WTC11 (cell line): Measurements from ENCODE around the gene BCL7A. TPM values are rescaled to one million over a fixed set of nuclear protein-coding genes. Genes with fewer than 3 reads are reported as not detected.

ENCODE experiments used
- ATAC-seq: fragments of 200-7000 bp; cut with Tn5 transposase; 2 replicates; pipeline ENCODE4 v1.10.0; 2021; ENCODE audit warnings: mild to moderate bottlenecking, moderate library complexity
- CTCF ChIA-PET: fragments of 300-600 bp; sonication (Branson Sonifier 250); formaldehyde crosslinking; loops from one replicate; lab custom pipeline; 2021; ENCODE audit warnings: antibody characterized with exemption; lab: Charles Lee
- POLR2A ChIA-PET: fragments of 350-600 bp; sonication (Branson Sonifier 250); formaldehyde crosslinking; loops from one replicate; lab custom pipeline; 2021; ENCODE audit warnings: antibody characterized with exemption; lab: Charles Lee
- DNase-seq: peaks from one replicate; pipeline ENCODE4 v3.0.0; 2021; ENCODE audit warnings: low spot score
- H3K27ac Mint-ChIP-seq: 2 replicates; pipeline ENCODE4 v1.8.0; 2021; ENCODE audit warnings: mixed read lengths
- H3K27me3 Mint-ChIP-seq: 2 replicates; pipeline ENCODE4 v1.8.0; 2021; ENCODE audit warnings: low read depth, mild to moderate bottlenecking, moderate library complexity, mixed read lengths
- H3K36me3 Mint-ChIP-seq: 2 replicates; pipeline ENCODE4 v1.8.0; 2021; ENCODE audit warnings: mixed read lengths
- H3K4me1 Mint-ChIP-seq: 2 replicates; pipeline ENCODE4 v1.8.0; 2022; ENCODE audit warnings: mixed read lengths
- H3K4me3 Mint-ChIP-seq: 2 replicates; pipeline ENCODE4 v1.8.0; 2021; ENCODE audit warnings: mild to moderate bottlenecking, moderate library complexity, mixed read lengths
- H3K9me3 Mint-ChIP-seq: 2 replicates; pipeline ENCODE4 v1.8.0; 2021; ENCODE audit warnings: mixed read lengths
- ATF1 ChIP-seq: sonication (generic); formaldehyde crosslinking; IDR thresholded peaks from 2 replicates; pipeline ENCODE4 v1.8.1; 2023; ENCODE audit warnings: mild to moderate bottlenecking, moderate library complexity, missing genetic modification reagents
- CREM ChIP-seq: sonication (generic); formaldehyde crosslinking; IDR thresholded peaks from 2 replicates; pipeline ENCODE4 v1.8.1; 2022; ENCODE audit warnings: mild to moderate bottlenecking, missing genetic modification reagents, moderate library complexity
- ELF4 ChIP-seq: sonication (generic); formaldehyde crosslinking; IDR thresholded peaks from 2 replicates; pipeline ENCODE4 v1.8.1; 2022; ENCODE audit warnings: low read depth, mild to moderate bottlenecking, moderate library complexity, missing genetic modification reagents
- ESRRA ChIP-seq: sonication (generic); formaldehyde crosslinking; IDR thresholded peaks from 2 replicates; pipeline ENCODE4 v1.8.1; 2022; ENCODE audit warnings: mild to moderate bottlenecking, missing genetic modification reagents, borderline replicate concordance
- ETV6 ChIP-seq: sonication (generic); formaldehyde crosslinking; IDR thresholded peaks from 2 replicates; pipeline ENCODE4 v1.8.1; 2022; ENCODE audit warnings: mild to moderate bottlenecking, missing genetic modification reagents
- NFE2L1 ChIP-seq: sonication (generic); formaldehyde crosslinking; IDR thresholded peaks from 2 replicates; pipeline ENCODE4 v1.8.1; 2023; ENCODE audit warnings: missing genetic modification reagents
- NR1H2 ChIP-seq: sonication (generic); formaldehyde crosslinking; IDR thresholded peaks from 2 replicates; pipeline ENCODE4 v1.9.0; 2021; ENCODE audit warnings: mild to moderate bottlenecking, moderate library complexity, missing genetic modification reagents
- RELA ChIP-seq: sonication (generic); formaldehyde crosslinking; IDR thresholded peaks from 2 replicates; pipeline ENCODE4 v1.8.1; 2022; ENCODE audit warnings: missing genetic modification reagents, mild to moderate bottlenecking, borderline replicate concordance
- SOX15 ChIP-seq: fragments of 250-450 bp; sonication (Bioruptor Pico); IDR thresholded peaks from 2 replicates; pipeline ENCODE4 v1.9.0; 2021; ENCODE audit warnings: mild to moderate bottlenecking
- ZNF219 ChIP-seq: sonication (generic); formaldehyde crosslinking; IDR thresholded peaks from 2 replicates; pipeline ENCODE4 v1.8.0; 2023; ENCODE audit warnings: missing genetic modification reagents, mild to moderate bottlenecking, borderline replicate concordance
- ZNF232 ChIP-seq: sonication (generic); formaldehyde crosslinking; IDR thresholded peaks from 2 replicates; pipeline ENCODE4 v1.8.0; 2022; ENCODE audit warnings: mild to moderate bottlenecking, missing genetic modification reagents
- ZNF317 ChIP-seq: sonication (generic); formaldehyde crosslinking; IDR thresholded peaks from 2 replicates; pipeline ENCODE4 v1.8.1; 2023; ENCODE audit warnings: low read depth, mild to moderate bottlenecking, moderate library complexity, missing genetic modification reagents, borderline replicate concordance
- ZNF423 ChIP-seq: fragments of 250-450 bp; sonication (Bioruptor Pico); IDR thresholded peaks from 2 replicates; pipeline ENCODE4 v2.1.2; 2022; ENCODE audit warnings: mild to moderate bottlenecking, moderate library complexity
- total RNA-seq: library from RNA; stranded (reverse); gene quantifications from 3 replicates; pipeline ENCODE4 v1.2.3, GENCODE V29; 2021
- TF ChIP-seq, protein P1 (sequence below): fragments of 250-450 bp; sonication (Bioruptor Pico); IDR thresholded peaks from 2 replicates; pipeline ENCODE4 v1.8.0; 2021; ENCODE audit warnings: mild to moderate bottlenecking
- TF ChIP-seq, protein P2 (sequence below): sonication (generic); formaldehyde crosslinking; IDR thresholded peaks from 2 replicates; pipeline ENCODE4 v1.8.1; 2023; ENCODE audit warnings: mild to moderate bottlenecking, moderate library complexity, missing genetic modification reagents
- TF ChIP-seq, protein P3 (sequence below): sonication (generic); formaldehyde crosslinking; IDR thresholded peaks from 2 replicates; pipeline ENCODE4 v1.8.0; 2022; ENCODE audit warnings: mild to moderate bottlenecking, missing genetic modification reagents
- TF ChIP-seq, protein P4 (sequence below): sonication (generic); formaldehyde crosslinking; IDR thresholded peaks from 2 replicates; pipeline ENCODE4 v1.8.1; 2023; ENCODE audit warnings: mild to moderate bottlenecking, missing genetic modification reagents
- TF ChIP-seq, protein P5 (sequence below): sonication (generic); formaldehyde crosslinking; IDR thresholded peaks from 2 replicates; pipeline ENCODE4 v1.8.1; 2022; ENCODE audit warnings: low read depth, missing genetic modification reagents, borderline replicate concordance
- TF ChIP-seq, protein P6 (sequence below): sonication (generic); formaldehyde crosslinking; IDR thresholded peaks from 2 replicates; pipeline ENCODE4 v1.8.0; 2022; ENCODE audit warnings: mild to moderate bottlenecking, missing genetic modification reagents
- TF ChIP-seq, protein P7 (sequence below): sonication (generic); formaldehyde crosslinking; IDR thresholded peaks from 2 replicates; pipeline ENCODE4 v1.8.1; 2022; ENCODE audit warnings: mild to moderate bottlenecking, moderate library complexity, missing genetic modification reagents
- TF ChIP-seq, protein P8 (sequence below): fragments of 200-600 bp; IDR thresholded peaks from 2 replicates; pipeline ENCODE4 v1.8.0; 2022; ENCODE audit warnings: antibody characterized with exemption
- TF ChIP-seq, protein P9 (sequence below): fragments of 250-450 bp; sonication (Bioruptor Pico); IDR thresholded peaks from 2 replicates; pipeline ENCODE4 v1.9.0; 2021; ENCODE audit warnings: moderate library complexity, mild to moderate bottlenecking, inconsistent platforms, borderline replicate concordance

The BCL7A gene
- total RNA-seq, 1 experiment from 2014 or later, result 19.7 TPM

DNA sequence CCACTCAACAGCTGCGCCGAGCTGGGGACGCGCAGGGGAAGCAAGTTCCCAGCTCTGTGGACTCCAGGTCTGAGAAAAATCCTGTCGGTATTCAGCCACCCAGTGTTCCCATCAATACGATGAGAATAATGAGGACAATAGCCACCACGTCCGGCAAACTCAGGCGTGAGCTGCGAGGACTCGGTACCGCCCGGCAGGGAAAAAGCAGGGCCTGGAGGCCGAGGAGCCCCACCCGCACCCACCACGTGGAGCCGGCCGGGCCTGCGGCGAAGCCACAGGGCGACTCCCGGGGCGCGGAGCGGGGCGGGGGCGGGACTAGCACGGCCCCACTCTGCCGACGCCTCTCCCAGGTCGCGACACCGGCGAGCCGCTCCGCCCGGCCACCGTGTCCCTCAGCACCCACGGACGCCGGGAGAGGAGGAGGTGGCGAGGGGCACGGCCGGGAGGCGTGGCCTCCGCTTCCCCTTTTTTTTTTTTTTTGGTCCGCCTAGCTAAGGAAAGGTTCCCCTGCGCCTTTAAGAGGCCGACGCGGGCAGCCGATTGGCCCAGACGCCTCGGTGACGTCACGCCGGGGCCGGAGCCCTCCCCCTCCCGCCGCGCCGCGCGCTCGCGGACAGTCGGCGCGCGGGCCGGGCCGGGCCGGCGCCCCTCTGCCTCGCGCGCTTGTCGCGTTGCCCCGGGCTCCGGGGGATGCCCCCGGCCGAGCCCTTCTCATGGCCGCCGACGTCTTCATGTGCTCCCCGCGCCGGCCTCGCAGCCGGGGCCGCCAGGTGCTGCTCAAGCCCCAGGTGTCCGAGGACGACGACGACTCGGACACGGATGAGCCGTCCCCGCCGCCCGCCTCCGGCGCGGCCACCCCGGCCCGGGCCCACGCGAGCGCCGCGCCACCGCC is 56.7 kb downstream of the BCL7A start, which contains the start of gene MLXIP (continued):
- peak; percentile 85; the same call in 1 of the 2 replicates for TF ChIP-seq ELF4 (CRISPR knock-in tag)
- peak; percentile 75 for TF ChIP-seq RELA
- TF ChIP-seq ZNF232 (CRISPR knock-in tag), result 0 out of 2 replicates have a peak, but pooled peaks have one; percentile 71
- TF ChIP-seq ETV6 (CRISPR knock-in tag), result 0 out of 2 replicates have a peak, but pooled peaks have one; percentile 34
- TF ChIP-seq, protein P1, sequence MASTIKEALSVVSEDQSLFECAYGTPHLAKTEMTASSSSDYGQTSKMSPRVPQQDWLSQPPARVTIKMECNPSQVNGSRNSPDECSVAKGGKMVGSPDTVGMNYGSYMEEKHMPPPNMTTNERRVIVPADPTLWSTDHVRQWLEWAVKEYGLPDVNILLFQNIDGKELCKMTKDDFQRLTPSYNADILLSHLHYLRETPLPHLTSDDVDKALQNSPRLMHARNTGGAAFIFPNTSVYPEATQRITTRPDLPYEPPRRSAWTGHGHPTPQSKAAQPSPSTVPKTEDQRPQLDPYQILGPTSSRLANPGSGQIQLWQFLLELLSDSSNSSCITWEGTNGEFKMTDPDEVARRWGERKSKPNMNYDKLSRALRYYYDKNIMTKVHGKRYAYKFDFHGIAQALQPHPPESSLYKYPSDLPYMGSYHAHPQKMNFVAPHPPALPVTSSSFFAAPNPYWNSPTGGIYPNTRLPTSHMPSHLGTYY (CRISPR knock-in tag), result no peak
- TF ChIP-seq ZNF423 (CRISPR knock-in tag), result no peak

DNA sequence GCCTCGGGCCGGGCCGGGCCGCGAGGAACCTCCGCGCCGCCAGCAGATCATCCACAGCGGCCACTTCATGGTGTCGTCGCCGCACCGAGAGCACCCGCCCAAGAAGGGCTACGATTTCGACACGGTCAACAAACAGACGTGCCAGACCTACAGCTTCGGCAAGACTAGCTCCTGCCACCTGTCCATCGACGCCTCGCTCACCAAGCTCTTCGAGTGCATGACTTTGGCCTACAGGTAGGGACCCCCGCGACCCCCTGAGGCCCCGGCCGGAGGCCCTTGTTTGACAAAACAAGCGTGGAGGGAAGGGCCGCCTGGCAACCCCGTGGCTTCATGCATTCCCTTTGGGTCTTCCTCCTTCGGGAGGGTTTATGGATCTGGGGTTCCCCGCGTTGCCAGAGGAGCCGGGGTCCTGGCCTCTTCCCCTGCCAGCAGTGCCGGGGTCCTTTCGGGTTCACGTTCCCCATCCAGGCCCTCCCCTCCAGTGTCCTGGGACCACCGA is 57.4 kb downstream of the BCL7A start:
- no peak for DNase-seq
- peak; percentile 16 for ATAC-seq
- no peaks in the 10 kb centered on the region for H3K9me3 Mint-ChIP-seq
- no peak overlapping the region for H3K27ac Mint-ChIP-seq
- H3K4me1 Mint-ChIP-seq, result peaks cover 31% of the 10 kb centered on the region
- H3K27me3 Mint-ChIP-seq, result peaks cover 8% of the 10 kb centered on the region
- peaks cover 5% of the 10 kb centered on the region for H3K36me3 Mint-ChIP-seq
- POLR2A ChIA-PET, result interaction anchor here (1.5 kb wide), 2 partner anchors 15 to 252 kb away, joined by 3 to 8 read pairs; no protein-coding TSS in a partner anchor
- peak overlapping the region; percentile 87 for H3K4me3 Mint-ChIP-seq
- CTCF ChIA-PET, result interaction anchor here (0.9 to 3.4 kb wide), 6 partner anchors 9 to 191 kb away, joined by 3 to 12 read pairs (median 9); partner anchors contain the start of genes CFAP251 and PSMD9
- TF ChIP-seq, protein P2, sequence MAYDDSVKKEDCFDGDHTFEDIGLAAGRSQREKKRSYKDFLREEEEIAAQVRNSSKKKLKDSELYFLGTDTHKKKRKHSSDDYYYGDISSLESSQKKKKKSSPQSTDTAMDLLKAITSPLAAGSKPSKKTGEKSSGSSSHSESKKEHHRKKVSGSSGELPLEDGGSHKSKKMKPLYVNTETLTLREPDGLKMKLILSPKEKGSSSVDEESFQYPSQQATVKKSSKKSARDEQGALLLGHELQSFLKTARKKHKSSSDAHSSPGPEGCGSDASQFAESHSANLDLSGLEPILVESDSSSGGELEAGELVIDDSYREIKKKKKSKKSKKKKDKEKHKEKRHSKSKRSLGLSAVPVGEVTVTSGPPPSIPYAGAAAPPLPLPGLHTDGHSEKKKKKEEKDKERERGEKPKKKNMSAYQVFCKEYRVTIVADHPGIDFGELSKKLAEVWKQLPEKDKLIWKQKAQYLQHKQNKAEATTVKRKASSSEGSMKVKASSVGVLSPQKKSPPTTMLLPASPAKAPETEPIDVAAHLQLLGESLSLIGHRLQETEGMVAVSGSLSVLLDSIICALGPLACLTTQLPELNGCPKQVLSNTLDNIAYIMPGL (CRISPR knock-in tag), result peak; percentile 30; the same call in 1 of the 2 replicates
- TF ChIP-seq NFE2L1 (0 out of 2 replicates have a peak, but pooled peaks have one; percentile 81), ZNF219 (no peak), ESRRA (CRISPR knock-in tag) (0 out of 2 replicates have a peak, but pooled peaks have one; percentile 36), NR1H2 (no peak), CREM (CRISPR knock-in tag) (no peak), ZNF317 (peak; percentile 57; the same call in 1 of the 2 replicates), ATF1 (CRISPR knock-in tag) (0 out of 2 replicates have a peak, but pooled peaks have one; percentile 34), SOX15 (no peak), ELF4 (CRISPR knock-in tag) (no peak)
- TF ChIP-seq, protein P3, sequence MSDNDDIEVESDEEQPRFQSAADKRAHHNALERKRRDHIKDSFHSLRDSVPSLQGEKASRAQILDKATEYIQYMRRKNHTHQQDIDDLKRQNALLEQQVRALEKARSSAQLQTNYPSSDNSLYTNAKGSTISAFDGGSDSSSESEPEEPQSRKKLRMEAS (CRISPR knock-in tag), result peak; percentile 74; the same call in 1 of the 2 replicates
- TF ChIP-seq, protein P4, sequence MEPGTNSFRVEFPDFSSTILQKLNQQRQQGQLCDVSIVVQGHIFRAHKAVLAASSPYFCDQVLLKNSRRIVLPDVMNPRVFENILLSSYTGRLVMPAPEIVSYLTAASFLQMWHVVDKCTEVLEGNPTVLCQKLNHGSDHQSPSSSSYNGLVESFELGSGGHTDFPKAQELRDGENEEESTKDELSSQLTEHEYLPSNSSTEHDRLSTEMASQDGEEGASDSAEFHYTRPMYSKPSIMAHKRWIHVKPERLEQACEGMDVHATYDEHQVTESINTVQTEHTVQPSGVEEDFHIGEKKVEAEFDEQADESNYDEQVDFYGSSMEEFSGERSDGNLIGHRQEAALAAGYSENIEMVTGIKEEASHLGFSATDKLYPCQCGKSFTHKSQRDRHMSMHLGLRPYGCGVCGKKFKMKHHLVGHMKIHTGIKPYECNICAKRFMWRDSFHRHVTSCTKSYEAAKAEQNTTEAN, result peak; percentile 81; the same call in 1 of the 2 replicates
- TF ChIP-seq, protein P5, sequence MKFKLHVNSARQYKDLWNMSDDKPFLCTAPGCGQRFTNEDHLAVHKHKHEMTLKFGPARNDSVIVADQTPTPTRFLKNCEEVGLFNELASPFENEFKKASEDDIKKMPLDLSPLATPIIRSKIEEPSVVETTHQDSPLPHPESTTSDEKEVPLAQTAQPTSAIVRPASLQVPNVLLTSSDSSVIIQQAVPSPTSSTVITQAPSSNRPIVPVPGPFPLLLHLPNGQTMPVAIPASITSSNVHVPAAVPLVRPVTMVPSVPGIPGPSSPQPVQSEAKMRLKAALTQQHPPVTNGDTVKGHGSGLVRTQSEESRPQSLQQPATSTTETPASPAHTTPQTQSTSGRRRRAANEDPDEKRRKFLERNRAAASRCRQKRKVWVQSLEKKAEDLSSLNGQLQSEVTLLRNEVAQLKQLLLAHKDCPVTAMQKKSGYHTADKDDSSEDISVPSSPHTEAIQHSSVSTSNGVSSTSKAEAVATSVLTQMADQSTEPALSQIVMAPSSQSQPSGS (CRISPR knock-in tag), result 0 out of 2 replicates have a peak, but pooled peaks have one; percentile 52
- TF ChIP-seq, protein P6, sequence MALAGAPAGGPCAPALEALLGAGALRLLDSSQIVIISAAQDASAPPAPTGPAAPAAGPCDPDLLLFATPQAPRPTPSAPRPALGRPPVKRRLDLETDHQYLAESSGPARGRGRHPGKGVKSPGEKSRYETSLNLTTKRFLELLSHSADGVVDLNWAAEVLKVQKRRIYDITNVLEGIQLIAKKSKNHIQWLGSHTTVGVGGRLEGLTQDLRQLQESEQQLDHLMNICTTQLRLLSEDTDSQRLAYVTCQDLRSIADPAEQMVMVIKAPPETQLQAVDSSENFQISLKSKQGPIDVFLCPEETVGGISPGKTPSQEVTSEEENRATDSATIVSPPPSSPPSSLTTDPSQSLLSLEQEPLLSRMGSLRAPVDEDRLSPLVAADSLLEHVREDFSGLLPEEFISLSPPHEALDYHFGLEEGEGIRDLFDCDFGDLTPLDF (CRISPR knock-in tag), result no peak
- TF ChIP-seq, protein P7, sequence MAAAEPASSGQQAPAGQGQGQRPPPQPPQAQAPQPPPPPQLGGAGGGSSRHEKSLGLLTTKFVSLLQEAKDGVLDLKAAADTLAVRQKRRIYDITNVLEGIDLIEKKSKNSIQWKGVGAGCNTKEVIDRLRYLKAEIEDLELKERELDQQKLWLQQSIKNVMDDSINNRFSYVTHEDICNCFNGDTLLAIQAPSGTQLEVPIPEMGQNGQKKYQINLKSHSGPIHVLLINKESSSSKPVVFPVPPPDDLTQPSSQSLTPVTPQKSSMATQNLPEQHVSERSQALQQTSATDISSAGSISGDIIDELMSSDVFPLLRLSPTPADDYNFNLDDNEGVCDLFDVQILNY, result 0 out of 2 replicates have a peak, but pooled peaks have one; percentile 25
- TF ChIP-seq, protein P8, sequence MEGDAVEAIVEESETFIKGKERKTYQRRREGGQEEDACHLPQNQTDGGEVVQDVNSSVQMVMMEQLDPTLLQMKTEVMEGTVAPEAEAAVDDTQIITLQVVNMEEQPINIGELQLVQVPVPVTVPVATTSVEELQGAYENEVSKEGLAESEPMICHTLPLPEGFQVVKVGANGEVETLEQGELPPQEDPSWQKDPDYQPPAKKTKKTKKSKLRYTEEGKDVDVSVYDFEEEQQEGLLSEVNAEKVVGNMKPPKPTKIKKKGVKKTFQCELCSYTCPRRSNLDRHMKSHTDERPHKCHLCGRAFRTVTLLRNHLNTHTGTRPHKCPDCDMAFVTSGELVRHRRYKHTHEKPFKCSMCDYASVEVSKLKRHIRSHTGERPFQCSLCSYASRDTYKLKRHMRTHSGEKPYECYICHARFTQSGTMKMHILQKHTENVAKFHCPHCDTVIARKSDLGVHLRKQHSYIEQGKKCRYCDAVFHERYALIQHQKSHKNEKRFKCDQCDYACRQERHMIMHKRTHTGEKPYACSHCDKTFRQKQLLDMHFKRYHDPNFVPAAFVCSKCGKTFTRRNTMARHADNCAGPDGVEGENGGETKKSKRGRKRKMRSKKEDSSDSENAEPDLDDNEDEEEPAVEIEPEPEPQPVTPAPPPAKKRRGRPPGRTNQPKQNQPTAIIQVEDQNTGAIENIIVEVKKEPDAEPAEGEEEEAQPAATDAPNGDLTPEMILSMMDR, result no peak
- TF ChIP-seq, protein P9, sequence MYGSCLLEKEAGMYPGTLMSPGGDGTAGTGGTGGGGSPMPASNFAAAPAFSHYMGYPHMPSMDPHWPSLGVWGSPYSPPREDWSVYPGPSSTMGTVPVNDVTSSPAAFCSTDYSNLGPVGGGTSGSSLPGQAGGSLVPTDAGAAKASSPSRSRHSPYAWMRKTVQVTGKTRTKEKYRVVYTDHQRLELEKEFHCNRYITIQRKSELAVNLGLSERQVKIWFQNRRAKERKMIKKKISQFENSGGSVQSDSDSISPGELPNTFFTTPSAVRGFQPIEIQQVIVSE (CRISPR knock-in tag), result no peak
